Osteocyte (in vitro differentiated cells): ENCODE results near the gene SLC27A5. TPM values are rescaled to one million over a fixed set of nuclear protein-coding genes. Genes with fewer than 3 reads are reported as not detected.
"Not testable (repeated sequence)": the region's sequence is repeated elsewhere in the genome, so short reads cannot be mapped to it uniquely, and the experiment has no call there.

ENCODE experiments used
- DNase-seq: peaks from one replicate; pipeline ENCODE4 v3.0.0; 2021; ENCODE audit warnings: mixed read lengths; ENCODE audit not compliant: unreplicated experiment; ENCODE audit errors: extremely low spot score
- H3K27ac Mint-ChIP-seq: one replicate; pipeline ENCODE4 v1.8.0; 2021; ENCODE audit warnings: mild to moderate bottlenecking, mixed read lengths; ENCODE audit not compliant: unreplicated experiment
- H3K27me3 Mint-ChIP-seq: one replicate; pipeline ENCODE4 v1.8.0; 2021; ENCODE audit warnings: mixed read lengths; ENCODE audit not compliant: unreplicated experiment
- H3K36me3 Mint-ChIP-seq: one replicate; pipeline ENCODE4 v1.8.0; 2021; ENCODE audit warnings: mixed read lengths; ENCODE audit not compliant: unreplicated experiment
- H3K4me1 Mint-ChIP-seq: one replicate; pipeline ENCODE4 v1.8.0; 2021; ENCODE audit warnings: mixed read lengths; ENCODE audit not compliant: unreplicated experiment
- H3K4me3 Mint-ChIP-seq: one replicate; pipeline ENCODE4 v1.8.0; 2021; ENCODE audit warnings: mild to moderate bottlenecking, moderate library complexity, mixed read lengths; ENCODE audit not compliant: unreplicated experiment
- H3K9me3 Mint-ChIP-seq: one replicate; pipeline ENCODE4 v1.8.0; 2021; ENCODE audit warnings: mixed read lengths; ENCODE audit not compliant: unreplicated experiment
- CTCF ChIP-seq: fragments of 200-600 bp; sonication (generic); IDR thresholded peaks from 2 replicates; pipeline ENCODE4 v1.5.0; 2021; ENCODE audit warnings: antibody characterized with exemption, mild to moderate bottlenecking, moderate library complexity
- total RNA-seq: library from RNA; stranded (reverse); gene quantifications from 2 replicates; pipeline ENCODE4 v1.2.1, GENCODE V29; 2021

Gene SLC27A5
- total RNA-seq, 1 donor from 2014 or later, result 7.5 TPM

GRCh38 chr19:58491393-58491792 is 20.4 kb downstream of the SLC27A5 start:
- no peak for TF ChIP-seq CTCF
- no peak overlapping the region for H3K4me3 Mint-ChIP-seq

DNA sequence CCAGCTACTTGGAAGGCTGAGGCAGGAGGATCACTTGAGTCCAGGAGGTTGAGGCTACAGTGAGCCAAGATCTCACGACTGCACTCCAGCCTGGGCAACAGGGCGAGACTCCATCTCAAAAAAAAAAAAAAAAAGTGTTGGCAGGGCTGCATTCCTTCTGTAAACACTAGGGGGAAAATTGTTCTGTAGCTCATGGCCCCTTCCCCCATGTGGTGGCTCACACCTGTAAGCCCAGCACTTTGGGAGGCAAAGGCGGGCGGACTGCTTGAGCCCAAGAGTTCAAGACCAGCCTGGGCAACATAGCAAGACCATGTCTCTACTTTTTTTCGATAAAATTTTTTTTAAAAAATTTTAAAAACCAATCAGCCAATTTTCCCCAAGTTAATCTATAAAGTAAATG is 27.4 kb downstream of the SLC27A5 start:
- not testable (repeated sequence) for H3K4me1 Mint-ChIP-seq, H3K4me3 Mint-ChIP-seq, H3K36me3 Mint-ChIP-seq, H3K27ac Mint-ChIP-seq, H3K27me3 Mint-ChIP-seq, H3K9me3 Mint-ChIP-seq, DNase-seq

More at GRCh38 chr19:58491393-58491792, 20.4 kb downstream of the SLC27A5 start:
- Mint-ChIP-seq H3K36me3 (no peaks in the 10 kb centered on the region), H3K27ac (no peak overlapping the region), H3K27me3 (no peaks in the 10 kb centered on the region), H3K9me3 (no peaks in the 10 kb centered on the region), H3K4me1 (no peaks in the 10 kb centered on the region)
- no peak for DNase-seq

- no peaks in the 10 kb centered on the region for H3K4me1 Mint-ChIP-seq
Measured at GRCh38 chr19:58483776-58484175, 28.0 kb downstream of the SLC27A5 start.

GRCh38 chr19:58482372-58482771 is 29.4 kb downstream of the SLC27A5 start:
- no peaks in the 10 kb centered on the region for H3K9me3 Mint-ChIP-seq
- H3K4me3 Mint-ChIP-seq, result no peak overlapping the region
- H3K36me3 Mint-ChIP-seq, result peaks cover 7% of the 10 kb centered on the region
- no peak for DNase-seq
- no peaks in the 10 kb centered on the region for H3K4me1 Mint-ChIP-seq
- no peak overlapping the region for H3K27ac Mint-ChIP-seq
- no peak for TF ChIP-seq CTCF
- no peaks in the 10 kb centered on the region for H3K27me3 Mint-ChIP-seq

More at GRCh38 chr19:58483776-58484175, 28.0 kb downstream of the SLC27A5 start:
- DNase-seq, result no peak
- no peak overlapping the region for H3K4me3 Mint-ChIP-seq
- no peaks in the 10 kb centered on the region for H3K9me3 Mint-ChIP-seq
- peaks cover 7% of the 10 kb centered on the region for H3K36me3 Mint-ChIP-seq
- H3K27ac Mint-ChIP-seq, result no peak overlapping the region
- no peaks in the 10 kb centered on the region for H3K27me3 Mint-ChIP-seq
- TF ChIP-seq CTCF, result no peak

GRCh38 chr19:58480831-58481230 is 31.0 kb downstream of the SLC27A5 start:
- Mint-ChIP-seq H3K27ac (no peak overlapping the region), H3K9me3 (no peaks in the 10 kb centered on the region), H3K4me1 (peaks cover 9% of the 10 kb centered on the region), H3K4me3 (no peak overlapping the region), H3K27me3 (no peaks in the 10 kb centered on the region), H3K36me3 (peaks cover 7% of the 10 kb centered on the region)
- no peak for TF ChIP-seq CTCF
- no peak for DNase-seq

DNA sequence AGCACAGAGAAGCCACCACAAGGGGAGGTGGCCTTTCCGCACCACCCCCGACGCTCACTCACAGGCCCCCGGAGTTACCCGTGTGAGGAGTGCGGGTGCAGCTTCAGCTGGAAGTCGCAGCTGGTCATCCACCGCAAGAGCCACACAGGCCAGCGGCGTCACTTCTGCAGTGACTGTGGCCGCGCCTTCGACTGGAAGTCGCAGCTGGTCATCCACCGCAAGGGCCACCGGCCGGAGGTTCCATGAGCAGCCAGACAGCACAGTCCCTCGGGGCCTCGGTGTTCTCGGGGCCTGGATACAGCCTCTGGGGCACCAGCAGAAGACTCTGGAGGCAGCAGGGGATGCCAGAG is 31.3 kb downstream of the SLC27A5 start:
- H3K4me1 Mint-ChIP-seq, result peaks cover 11% of the 10 kb centered on the region
- H3K27me3 Mint-ChIP-seq, result no peaks in the 10 kb centered on the region
- no peak for TF ChIP-seq CTCF

More for the DNA sequence above, 31.3 kb downstream of the SLC27A5 start:
- H3K9me3 Mint-ChIP-seq, result no peaks in the 10 kb centered on the region
- no peak for DNase-seq
- H3K36me3 Mint-ChIP-seq, result peaks cover 7% of the 10 kb centered on the region
- H3K4me3 Mint-ChIP-seq, result no peak overlapping the region
- H3K27ac Mint-ChIP-seq, result no peak overlapping the region
